Neural crest cell (in vitro differentiated cells): ENCODE data around the gene CLDN15. TPM values are rescaled to one million over a fixed set of nuclear protein-coding genes. Genes with fewer than 3 reads are reported as not detected.

Experiments
- DNase-seq: peaks from one replicate; pipeline ENCODE4 v3.0.0; 2021; ENCODE audit warnings: low read depth, mixed read lengths, low spot score
- H3K27ac Mint-ChIP-seq: one replicate; pipeline ENCODE4 v1.8.0; 2021; ENCODE audit warnings: mild to moderate bottlenecking, mixed read lengths; ENCODE audit not compliant: unreplicated experiment
- H3K27me3 Mint-ChIP-seq: 2 replicates; pipeline ENCODE4 v1.8.0; 2021; ENCODE audit warnings: low read depth, mild to moderate bottlenecking, mixed read lengths
- H3K36me3 Mint-ChIP-seq: 2 replicates; pipeline ENCODE4 v1.8.0; 2021; ENCODE audit warnings: low read depth, mild to moderate bottlenecking, mixed read lengths
- H3K4me1 Mint-ChIP-seq: 2 replicates; pipeline ENCODE4 v1.8.0; 2021; ENCODE audit warnings: mixed read lengths
- H3K4me3 Mint-ChIP-seq: one replicate; pipeline ENCODE4 v1.8.0; 2021; ENCODE audit warnings: mild to moderate bottlenecking, mixed read lengths
- H3K9me3 Mint-ChIP-seq: 2 replicates; pipeline ENCODE4 v1.8.0; 2021; ENCODE audit warnings: mixed read lengths
- CTCF ChIP-seq: fragments of 200-600 bp; sonication (generic); conservative IDR thresholded peaks from 2 replicates; pipeline ENCODE4 v1.5.0; 2021; ENCODE audit warnings: antibody characterized with exemption, mild to moderate bottlenecking
- total RNA-seq: library from RNA; stranded (reverse); gene quantifications from 2 replicates; pipeline ENCODE4 v1.2.1, GENCODE V29; 2021

Gene CLDN15
- total RNA-seq, 1 donor from 2014 or later, result 10.4 TPM

- no peaks in the 10 kb centered on the region for H3K36me3 Mint-ChIP-seq
- H3K4me1 Mint-ChIP-seq, result peaks cover 12% of the 10 kb centered on the region
- no peak overlapping the region for H3K4me3 Mint-ChIP-seq
- H3K9me3 Mint-ChIP-seq, result peaks cover 4% of the 10 kb centered on the region
- no peak for DNase-seq
- no peak overlapping the region for H3K27ac Mint-ChIP-seq
- peaks cover 23% of the 10 kb centered on the region for H3K27me3 Mint-ChIP-seq
- no peak for TF ChIP-seq CTCF
These were observed 52.3 kb downstream of the CLDN15 start for GRCh38 chr7:101185258-101185839.

Other genes starting within 250 kb of the CLDN15 start
- not detected in 2 replicates for gene MUC17, start 217.7 kb downstream of the CLDN15 start, total RNA-seq
- gene TRIM56, start 152.3 kb downstream of the CLDN15 start, total RNA-seq, result 16.0 and 17.2 TPM in 2 replicates
- 0.07 TPM in 1 of 2 replicates, not detected in the other for gene SERPINE1, start 110.7 kb downstream of the CLDN15 start, total RNA-seq
- 78.8 and 90.1 TPM in 2 replicates for gene AP1S1, start 83.3 kb downstream of the CLDN15 start, total RNA-seq
- 8.7 and 9.1 TPM in 2 replicates for gene VGF, start 72.2 kb downstream of the CLDN15 start, total RNA-seq
- gene NAT16, start 57.5 kb downstream of the CLDN15 start, total RNA-seq, result 0.70 and 1.7 TPM in 2 replicates
- gene MOGAT3, start 36.8 kb downstream of the CLDN15 start, total RNA-seq, result not detected in 2 replicates
- 86.9 and 98.0 TPM in 2 replicates for gene PLOD3, start 20.2 kb downstream of the CLDN15 start, total RNA-seq
- gene ZNHIT1, start 19.6 kb downstream of the CLDN15 start, total RNA-seq, result 53.3 and 53.7 TPM in 2 replicates
- 104 and 106 TPM in 2 replicates for gene FIS1, start 7.3 kb upstream of the CLDN15 start, total RNA-seq
- 48.0 and 54.3 TPM in 2 replicates for gene IFT22, start 84.0 kb upstream of the CLDN15 start, total RNA-seq
- 38.3 and 39.2 TPM in 2 replicates for gene COL26A1, start 125.1 kb upstream of the CLDN15 start, total RNA-seq